ENCODE measurements around the gene KRTAP2-4.
"Not testable (repeated sequence)": the region's sequence is repeated elsewhere in the genome, so short reads cannot be mapped to it uniquely, and the experiment has no call there.

DNA sequence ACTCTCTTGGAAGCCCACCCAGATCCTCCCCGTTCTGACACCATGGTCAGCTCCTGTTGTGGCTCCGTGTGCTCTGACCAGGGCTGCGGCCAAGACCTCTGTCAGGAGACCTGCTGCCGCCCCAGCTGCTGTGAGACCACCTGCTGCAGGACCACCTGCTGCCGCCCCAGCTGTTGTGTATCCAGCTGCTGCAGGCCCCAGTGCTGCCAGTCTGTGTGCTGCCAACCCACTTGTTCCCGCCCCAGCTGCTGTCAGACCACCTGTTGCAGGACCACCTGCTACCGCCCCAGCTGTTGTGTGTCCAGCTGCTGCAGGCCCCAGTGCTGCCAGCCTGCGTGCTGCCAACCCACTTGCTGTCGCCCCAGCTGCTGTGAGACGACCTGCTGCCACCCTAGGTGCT is 39.7 kb upstream of the KRTAP2-4 start, which contains the start of gene KRTAP4-9:
- TF ChIP-seq EZH2 (IDR thresholded peaks at IDR 0.05); POLR2AphosphoS5 (IDR thresholded peaks at IDR 0.05; ENCODE audit: borderline replicate concordance, low read depth, low read length); FOXP2 (optimal IDR thresholded peaks at IDR 0.05; ENCODE audit: control extremely low read depth, extremely low read length, insufficient read depth): not testable (repeated sequence)
